Gastrocnemius medialis (tissue), 4 donors: Measurements from ENCODE around the gene PTH1R.

Source experiments
- POLR2A ChIP-seq, 2 donors: fragments of 450-650 bp; IDR thresholded peaks; one replicate each; pipeline ENCODE4 v1.6.1; 2017; ENCODE audit warnings: antibody characterized with exemption in 2 of 2, mild to moderate bottlenecking in 2 of 2, moderate library complexity in 2 of 2
- TF ChIP-seq, protein P1 (sequence below), 5 experiments: fragments of 450-650 bp in 3 of 5; fragments of 200-600 bp in 2 of 5; sonication (generic) in 2 of 5; IDR thresholded peaks in 4 of 5; conservative IDR thresholded peaks in 1 of 5; 1 replicate in 4 of 5; 2 replicates in 1 of 5; pipeline ENCODE4 v1.5.1; 2016 to 2019; ENCODE audit warnings: antibody characterized with exemption in 5 of 5, mild to moderate bottlenecking in 3 of 5, moderate library complexity in 3 of 5

DNA sequence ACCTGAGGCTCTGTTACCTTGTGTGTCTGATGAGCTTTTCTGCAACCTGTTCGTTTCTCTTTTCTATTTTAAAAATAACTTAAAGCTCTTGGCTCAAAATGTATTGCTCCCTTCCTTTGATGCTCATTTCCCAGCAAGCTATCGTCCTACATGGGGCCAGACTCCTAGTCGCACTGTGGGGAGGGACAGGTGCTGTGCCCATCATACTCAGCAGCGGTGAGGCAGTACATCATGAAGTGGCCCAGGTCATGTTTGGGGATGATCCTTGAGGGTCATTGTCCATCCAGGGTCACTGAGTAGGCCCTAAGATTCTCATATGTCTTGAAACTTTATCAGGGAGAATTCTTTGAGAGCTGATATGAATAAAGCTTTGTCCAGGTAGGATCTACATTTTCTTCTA lies 41.1 kb downstream of the PTH1R start:
- no peak for TF ChIP-seq POLR2A (IDR thresholded peaks at IDR 0.05)
- TF ChIP-seq, protein P1, sequence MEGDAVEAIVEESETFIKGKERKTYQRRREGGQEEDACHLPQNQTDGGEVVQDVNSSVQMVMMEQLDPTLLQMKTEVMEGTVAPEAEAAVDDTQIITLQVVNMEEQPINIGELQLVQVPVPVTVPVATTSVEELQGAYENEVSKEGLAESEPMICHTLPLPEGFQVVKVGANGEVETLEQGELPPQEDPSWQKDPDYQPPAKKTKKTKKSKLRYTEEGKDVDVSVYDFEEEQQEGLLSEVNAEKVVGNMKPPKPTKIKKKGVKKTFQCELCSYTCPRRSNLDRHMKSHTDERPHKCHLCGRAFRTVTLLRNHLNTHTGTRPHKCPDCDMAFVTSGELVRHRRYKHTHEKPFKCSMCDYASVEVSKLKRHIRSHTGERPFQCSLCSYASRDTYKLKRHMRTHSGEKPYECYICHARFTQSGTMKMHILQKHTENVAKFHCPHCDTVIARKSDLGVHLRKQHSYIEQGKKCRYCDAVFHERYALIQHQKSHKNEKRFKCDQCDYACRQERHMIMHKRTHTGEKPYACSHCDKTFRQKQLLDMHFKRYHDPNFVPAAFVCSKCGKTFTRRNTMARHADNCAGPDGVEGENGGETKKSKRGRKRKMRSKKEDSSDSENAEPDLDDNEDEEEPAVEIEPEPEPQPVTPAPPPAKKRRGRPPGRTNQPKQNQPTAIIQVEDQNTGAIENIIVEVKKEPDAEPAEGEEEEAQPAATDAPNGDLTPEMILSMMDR (IDR thresholded peaks at IDR 0.05 in 4 of 5, conservative IDR thresholded peaks at IDR 0.05 in 1 of 5): no peak
